Measurements from ENCODE around the gene REV3L. TPM values are rescaled to one million over a fixed set of nuclear protein-coding genes. Genes with fewer than 3 reads are reported as not detected.

REV3L gene
- total RNA-seq, 1 donor from 2014 or later: 40.5 TPM

- no peaks in the 10 kb centered on the region for H3K27me3 Mint-ChIP-seq
- no peak for TF ChIP-seq CTCF (IDR thresholded peaks at IDR 0.05; ENCODE audit: unreplicated experiment)
- H3K9me3 Mint-ChIP-seq (ENCODE audit: low read depth): no peaks in the 10 kb centered on the region
- peaks cover 8% of the 10 kb centered on the region for H3K4me1 Mint-ChIP-seq (ENCODE audit: low read depth)
- peaks cover 1% of the 10 kb centered on the region for H3K36me3 Mint-ChIP-seq (ENCODE audit: insufficient read depth)
- H3K4me3 Mint-ChIP-seq (ENCODE audit: low read depth): no peak overlapping the region
- no peak for DNase-seq (ENCODE audit: low spot score, unreplicated experiment)
- no peak overlapping the region for H3K27ac Mint-ChIP-seq
Observed at GRCh38 chr6:111416529-111416928, 66.5 kb downstream of the REV3L start.

- Mint-ChIP-seq H3K36me3 (ENCODE audit: insufficient read depth) (peaks cover 10% of the 10 kb centered on the region), H3K4me3 (ENCODE audit: low read depth) (no peak overlapping the region), H3K4me1 (ENCODE audit: low read depth) (peaks cover 8% of the 10 kb centered on the region), H3K27me3 (no peaks in the 10 kb centered on the region), H3K27ac (no peak overlapping the region), H3K9me3 (ENCODE audit: low read depth) (no peaks in the 10 kb centered on the region)
- TF ChIP-seq CTCF (IDR thresholded peaks at IDR 0.05; ENCODE audit: unreplicated experiment): no peak
- no peak for DNase-seq (ENCODE audit: low spot score, unreplicated experiment)
Observed at GRCh38 chr6:111414373-111414772, 68.6 kb downstream of the REV3L start.

- no peaks in the 10 kb centered on the region for H3K9me3 Mint-ChIP-seq (ENCODE audit: low read depth)
Observed at GRCh38 chr6:111411978-111412566, 70.9 kb downstream of the REV3L start.

GRCh38 chr6:111411046-111411445, 72.0 kb downstream of the REV3L start:
- Mint-ChIP-seq H3K36me3 (ENCODE audit: insufficient read depth) (peaks cover 20% of the 10 kb centered on the region), H3K27me3 (no peaks in the 10 kb centered on the region), H3K9me3 (ENCODE audit: low read depth) (no peaks in the 10 kb centered on the region), H3K4me3 (ENCODE audit: low read depth) (no peak overlapping the region), H3K4me1 (ENCODE audit: low read depth) (no peaks in the 10 kb centered on the region), H3K27ac (no peak overlapping the region)
- no peak for TF ChIP-seq CTCF (IDR thresholded peaks at IDR 0.05; ENCODE audit: unreplicated experiment)
- no peak for DNase-seq (ENCODE audit: low spot score, unreplicated experiment)

More at GRCh38 chr6:111411978-111412566, 70.9 kb downstream of the REV3L start:
- H3K4me3 Mint-ChIP-seq (ENCODE audit: low read depth): no peak overlapping the region
- DNase-seq (ENCODE audit: low spot score, unreplicated experiment): no peak
- H3K27me3 Mint-ChIP-seq: no peaks in the 10 kb centered on the region
- H3K36me3 Mint-ChIP-seq (ENCODE audit: insufficient read depth): peaks cover 17% of the 10 kb centered on the region
- no peak for TF ChIP-seq CTCF (IDR thresholded peaks at IDR 0.05; ENCODE audit: unreplicated experiment)
- H3K4me1 Mint-ChIP-seq (ENCODE audit: low read depth): peaks cover 5% of the 10 kb centered on the region
- H3K27ac Mint-ChIP-seq: no peak overlapping the region

GRCh38 chr6:111410371-111410770, 72.6 kb downstream of the REV3L start:
- Mint-ChIP-seq H3K9me3 (ENCODE audit: low read depth) (no peaks in the 10 kb centered on the region), H3K4me1 (ENCODE audit: low read depth) (no peaks in the 10 kb centered on the region), H3K36me3 (ENCODE audit: insufficient read depth) (peaks cover 20% of the 10 kb centered on the region), H3K4me3 (ENCODE audit: low read depth) (no peak overlapping the region), H3K27me3 (no peaks in the 10 kb centered on the region), H3K27ac (no peak overlapping the region)
- TF ChIP-seq CTCF (IDR thresholded peaks at IDR 0.05; ENCODE audit: unreplicated experiment): no peak
- no peak for DNase-seq (ENCODE audit: low spot score, unreplicated experiment)

Data from progenitor cell of endocrine pancreas (in vitro differentiated cells).